HL-60/S4 treated with phorbol 12-myristate 13-acetate at 8.2 ng/mL for 4 days and 3 days (cell line): ENCODE measurements around the gene MED9.

Source experiments
- in situ Hi-C: fragments of 300-500 bp; cut with MboI; formaldehyde crosslinking; loops from 2 replicates; pipeline ENCODE4 v1.15.0; 2022; ENCODE audit warnings: low sequenced_read_pairs

Gene MED9

DNA sequence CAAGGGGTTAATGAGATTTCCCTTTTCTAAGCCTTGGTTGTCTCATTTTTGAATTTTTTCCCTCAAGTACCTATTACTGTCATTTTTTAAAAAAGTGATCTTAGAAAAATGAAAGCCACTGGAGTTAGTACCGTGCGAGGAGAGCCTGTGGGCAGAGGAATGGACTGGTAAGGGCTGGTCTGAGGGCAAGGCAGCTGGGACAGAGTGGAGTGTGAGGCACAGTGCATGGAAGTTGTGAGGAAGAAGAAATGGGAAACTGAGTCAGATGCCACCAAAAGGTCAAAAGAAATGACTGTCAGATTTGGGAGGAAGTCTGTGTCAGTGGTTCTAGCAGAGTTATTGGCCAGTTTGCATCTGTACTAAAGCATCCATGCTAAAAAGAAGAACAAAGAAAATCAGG, 11.2 kb downstream of the MED9 start:
- in situ Hi-C loops: no loop called here

GRCh38 chr17:17491031-17491471, 14.3 kb downstream of the MED9 start:
- in situ Hi-C loops: no loop called here

- in situ Hi-C loops: no loop called here
These were observed 14.8 kb downstream of the MED9 start for GRCh38 chr17:17491546-17491988.

GRCh38 chr17:17492085-17492484, 15.3 kb downstream of the MED9 start:
- in situ Hi-C loops: no loop called here

DNA sequence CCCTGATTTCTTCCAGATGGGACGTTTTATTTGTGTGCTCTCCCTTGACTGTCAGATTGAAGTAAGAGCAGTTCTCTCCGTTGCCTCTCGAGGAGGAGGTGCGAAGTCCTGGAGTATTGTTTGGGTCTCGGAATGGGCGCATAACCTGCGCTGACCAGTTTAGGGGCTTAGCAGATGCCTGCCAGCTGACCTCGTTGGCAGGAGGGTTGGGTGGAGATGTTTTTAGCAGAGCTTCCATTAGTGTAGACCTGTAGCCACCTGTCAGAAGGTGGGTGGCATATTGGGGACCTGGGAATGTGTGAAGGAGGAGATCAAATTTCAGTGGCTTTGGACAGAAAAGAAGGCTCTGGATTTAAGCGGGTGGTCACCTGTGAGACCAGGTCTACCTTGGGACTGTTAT, 15.8 kb downstream of the MED9 start:
- in situ Hi-C loops: no loop called here

- in situ Hi-C loops: no loop called here
These were observed 16.6 kb downstream of the MED9 start for GRCh38 chr17:17493249-17493985.

- in situ Hi-C loops: no loop called here
These were observed 17.2 kb downstream of the MED9 start for GRCh38 chr17:17493986-17494466.

GRCh38 chr17:17494499-17494869, 17.7 kb downstream of the MED9 start:
- in situ Hi-C loops: no loop called here

- in situ Hi-C loops: no loop called here
These were observed 18.2 kb downstream of the MED9 start for GRCh38 chr17:17494870-17495535.

- in situ Hi-C loops: no loop called here
These were observed 18.9 kb downstream of the MED9 start for GRCh38 chr17:17495536-17496188.

GRCh38 chr17:17496189-17497064, 19.6 kb downstream of the MED9 start, which contains the start of gene RASD1:
Gene RASD1, minus strand, starts transcription at chr17:17496395. Its CDS starts 214 bp downstream, at chr17:17496181.
- in situ Hi-C loops: no loop called here

DNA sequence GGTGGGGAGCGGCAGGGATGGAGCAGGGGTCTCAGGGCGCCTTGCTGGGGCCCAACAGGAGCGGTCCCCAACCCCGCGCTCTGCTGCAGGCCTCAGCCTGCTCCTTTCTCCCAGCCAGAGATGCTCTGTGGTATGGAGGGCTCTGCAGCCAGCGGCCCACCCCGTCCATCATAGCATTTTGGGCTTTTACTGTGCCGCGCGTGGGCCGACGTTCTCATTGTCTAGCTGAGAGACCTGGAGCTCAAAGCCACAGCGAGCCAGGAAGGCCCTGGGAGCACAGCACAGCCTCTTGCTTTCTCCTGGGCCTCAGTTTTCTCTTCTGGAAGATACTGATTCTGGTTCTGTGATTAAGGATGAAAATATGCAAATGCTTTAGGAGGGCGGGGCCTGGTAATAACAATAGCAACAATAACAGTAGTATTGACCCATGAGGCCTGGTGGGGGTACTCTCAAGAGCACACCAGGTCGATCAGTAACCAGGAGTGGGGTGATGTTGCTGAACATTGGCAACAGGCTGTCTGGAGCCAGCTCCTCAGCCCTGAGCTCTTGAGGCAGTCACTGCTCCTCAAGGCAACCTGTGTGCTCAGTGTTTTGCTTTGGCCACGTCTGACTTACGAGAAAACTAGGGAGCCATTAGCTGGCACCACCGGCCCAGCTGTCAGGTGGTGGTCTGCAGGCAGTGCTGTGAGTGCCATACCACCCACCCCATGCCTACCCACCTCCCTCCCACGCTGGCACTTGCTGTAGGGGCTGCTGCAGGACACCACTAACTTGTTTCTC, 20.5 kb downstream of the MED9 start:
- in situ Hi-C loops: no loop called here

GRCh38 chr17:17497845-17498520, 21.2 kb downstream of the MED9 start:
- in situ Hi-C loops: no loop called here

DNA sequence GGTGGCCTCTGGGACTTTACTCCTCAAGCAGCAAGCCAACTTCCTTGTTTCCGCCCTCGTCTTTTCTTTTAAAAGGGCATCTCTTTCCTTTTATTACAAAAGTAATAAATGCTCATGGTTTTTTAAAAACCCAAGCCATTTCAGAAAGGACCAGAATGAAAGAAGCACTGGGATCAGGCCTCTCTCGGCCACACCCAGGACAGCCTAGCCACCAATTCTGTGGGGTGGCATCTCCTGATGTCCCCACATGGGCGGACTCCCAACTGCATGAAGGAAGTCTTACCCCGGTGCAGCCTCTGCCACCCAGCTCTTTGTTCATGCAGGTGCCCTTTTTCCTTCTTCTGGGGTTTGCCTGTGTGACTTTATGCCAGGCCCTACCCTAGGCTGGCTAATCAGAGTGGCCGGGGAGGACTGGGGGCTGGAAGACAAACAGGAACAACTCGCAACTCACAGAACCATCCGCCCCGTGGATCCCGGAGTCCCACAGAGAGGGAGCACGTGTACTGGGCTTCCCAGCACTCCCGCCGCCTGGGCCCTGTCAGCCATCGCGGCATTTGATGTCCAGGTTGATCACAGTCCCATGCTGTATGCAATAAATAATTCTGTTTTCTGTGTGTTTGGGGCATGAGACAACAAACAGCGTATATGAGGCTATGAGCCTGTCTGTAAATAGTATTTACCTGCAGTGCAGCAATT, 22.0 kb downstream of the MED9 start:
- in situ Hi-C loops: no loop called here

DNA sequence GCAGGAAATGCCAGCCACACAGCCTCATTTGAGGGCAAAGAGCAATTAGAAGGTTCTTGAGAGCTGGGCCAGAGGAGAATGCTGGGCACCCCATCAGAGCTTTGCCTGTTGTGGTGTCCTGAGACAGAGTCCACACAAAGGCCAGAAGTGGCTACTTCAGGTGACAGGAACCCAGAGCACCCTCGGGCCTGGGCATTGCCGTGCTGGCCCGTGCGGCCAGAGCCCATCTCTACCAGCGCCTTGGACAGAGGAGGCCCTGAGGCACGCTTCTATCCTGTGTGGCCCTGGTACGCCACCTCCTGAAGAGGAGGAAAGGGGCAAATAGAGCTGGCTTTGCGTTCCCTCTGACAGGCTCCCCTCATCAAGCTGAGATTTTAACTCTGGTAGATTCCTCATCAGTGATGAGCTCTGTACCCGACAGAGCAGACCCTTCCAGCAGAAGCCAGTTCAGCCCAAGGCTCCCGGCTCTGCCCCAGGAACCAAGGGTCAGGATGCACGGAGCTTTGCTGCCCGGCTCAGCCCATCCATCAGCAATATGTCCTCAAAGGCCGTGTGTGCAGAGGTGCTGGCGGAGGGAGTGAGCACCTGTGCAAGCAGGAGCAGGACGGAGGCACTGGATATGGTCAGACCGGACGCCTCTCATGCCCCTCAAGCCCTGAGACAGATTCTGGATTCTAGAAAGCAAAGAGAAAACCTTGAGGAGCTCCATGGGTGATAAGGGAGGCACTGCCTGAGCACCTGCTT, 22.8 kb downstream of the MED9 start:
- in situ Hi-C loops: no loop called here

GRCh38 chr17:17500999-17501605, 24.3 kb downstream of the MED9 start:
- in situ Hi-C loops: no loop called here

DNA sequence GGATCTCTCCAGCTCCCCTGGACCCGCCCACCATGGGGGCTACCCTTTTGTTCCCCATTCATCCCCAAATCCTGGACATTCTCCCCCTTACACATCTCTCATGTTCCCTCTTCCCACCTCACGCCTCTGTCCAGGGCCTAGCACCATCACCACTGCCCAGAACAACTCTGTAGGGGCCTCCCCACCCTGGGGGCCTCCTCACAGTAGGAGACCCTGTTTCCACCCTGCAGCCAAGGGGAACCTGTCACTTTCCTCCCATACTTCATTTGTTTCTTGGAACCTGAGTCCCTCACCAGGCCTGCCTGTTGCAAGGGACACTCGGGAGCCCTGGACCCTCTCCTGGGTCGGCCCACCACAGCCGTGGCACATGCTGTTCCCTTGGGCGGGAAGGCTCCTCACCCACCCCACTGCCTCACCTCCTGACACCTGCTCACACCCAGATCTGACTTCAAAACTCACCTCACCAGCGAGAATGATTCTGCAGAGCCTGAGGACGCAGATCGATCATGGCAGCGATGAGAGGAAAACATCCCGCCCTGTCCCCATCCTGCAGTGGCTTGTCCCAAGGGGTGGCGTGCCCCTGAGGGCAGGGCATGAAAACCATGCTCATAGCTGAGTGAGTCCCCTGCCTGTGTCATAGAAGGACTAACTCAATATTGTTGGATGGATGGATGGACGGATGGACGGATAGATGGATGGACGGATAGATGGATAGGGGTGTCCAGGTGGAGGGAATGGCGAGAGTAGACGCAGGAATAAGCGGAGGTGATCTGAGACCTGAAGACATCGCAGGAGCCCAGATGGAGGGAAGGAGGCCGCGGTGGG, 26.2 kb downstream of the MED9 start:
- in situ Hi-C loops: no loop called here
